K562 (cell line): ENCODE data around the gene PRPF39. TPM values are rescaled to one million over a fixed set of nuclear protein-coding genes. Genes with fewer than 3 reads are reported as not detected.

ENCODE experiments used
- ARID4B ChIP-seq: sonication (generic); formaldehyde crosslinking; IDR thresholded peaks from 2 replicates; pipeline ENCODE4 v1.8.0; 2022; ENCODE audit warnings: mild to moderate bottlenecking, missing genetic modification reagents
- ATF1 ChIP-seq, 2 experiments: fragments of 450-650 bp in 1 of 2; IDR thresholded peaks; 2 replicates each; pipeline ENCODE4 v1.6.1; 2016; ENCODE audit warnings: missing compliant biosample characterization in 1 of 2, missing genetic modification characterization in 1 of 2
- EP400 ChIP-seq: fragments of 450-650 bp; IDR thresholded peaks from 2 replicates; pipeline ENCODE4 v1.6.1; 2017; ENCODE audit warnings: antibody characterized with exemption, mild to moderate bottlenecking, moderate library complexity
- GTF3C2 ChIP-seq: IDR thresholded peaks from 3 replicates; pipeline ENCODE4 v1.6.1; 2011; ENCODE audit warnings: borderline replicate concordance, mild to moderate bottlenecking, moderate library complexity; ENCODE audit not compliant: insufficient read length; ENCODE audit errors: extremely low read depth
- RCOR1 ChIP-seq, 2 experiments: IDR thresholded peaks; 2 replicates each; pipeline ENCODE4 v1.6.1; 2012; ENCODE audit warnings: low read depth in 2 of 2, low read length in 2 of 2, borderline replicate concordance in 1 of 2, improper control_type of control experiment in 1 of 2
- XRCC5 ChIP-seq: fragments of 200-400 bp; formaldehyde crosslinking; IDR thresholded peaks from 2 replicates; pipeline ENCODE4 v1.6.1; 2017; ENCODE audit warnings: low read depth, mild to moderate bottlenecking, low read length
- ZBTB40 ChIP-seq, 2 experiments: fragments of 450-650 bp in 1 of 2; sonication (generic) in 1 of 2; formaldehyde crosslinking in 1 of 2; IDR thresholded peaks; 2 replicates each; pipeline versions ENCODE4 v1.7.1 to v1.9.0; 2016 to 2022; ENCODE audit warnings: inconsistent platforms in 1 of 2, mild to moderate bottlenecking in 1 of 2, missing genetic modification reagents in 1 of 2
- ZSCAN32 ChIP-seq: fragments of 450-650 bp; formaldehyde crosslinking; IDR thresholded peaks from 2 replicates; pipeline ENCODE4 v1.4.0; 2020; ENCODE audit warnings: mild to moderate bottlenecking, moderate library complexity
- polyA plus RNA-seq, 8 experiments: library from polyadenylated mRNA; depleted of rRNA in 4 of 8; stranded (reverse) in 5 of 8; unstranded in 3 of 8; fragments of >200 nt; fragmentation: Nextera tagmentation in 2 of 8; fragmentation: Illumina TruSeq in 1 of 8; extraction: Ambion mirVana in 2 of 8; extraction: Trizol in 1 of 8; gene quantifications; 2 replicates each; pipeline versions ENCODE4 v1.2.1 to v1.2.3, GENCODE V29; 2011 to 2014; ENCODE audit warnings: inconsistent platforms in 1 of 8, missing spikeins in 1 of 8
- total RNA-seq, 7 experiments: library from RNA; depleted of rRNA in 6 of 7; stranded (reverse); fragments of >200 nt in 6 of 7; fragmentation: Illumina TruSeq in 2 of 7; extraction: Trizol in 2 of 7; gene quantifications; 2 replicates each; pipeline versions ENCODE4 v1.2.1 to v1.2.3, GENCODE V29; 2011 to 2021; ENCODE audit warnings: low replicate concordance in 1 of 7

PRPF39 gene
- total and polyA plus RNA-seq, 9 of the 15 experiments (the other 6 are each of a cell fraction or from before 2014, with no cell fraction given) = 13.3 to 50.4 (median 24.8) TPM

- TF ChIP-seq ZBTB40 (IDR thresholded peaks at IDR 0.05) (peak; percentile 98), ZBTB40 (CRISPR knock-in tag; IDR thresholded peaks at IDR 0.05) (no peak), XRCC5 (0 out of 2 replicates have a peak, but pooled peaks have one; percentile 16), GTF3C2 (no peak), ZSCAN32 (CRISPR knock-in tag) (no peak), RCOR1 (IDR thresholded peaks at IDR 0.05; ENCODE audit: borderline replicate concordance in 1 of 2, low read depth in 2 of 2, low read length in 2 of 2) (peak in 1 of 2 experiments; percentile 10; a peak in 1 of 4 replicates), ARID4B (CRISPR knock-in tag) (peak; percentile 62; the same call in 1 of the 2 replicates), ATF1 (CRISPR knock-in tag; IDR thresholded peaks at IDR 0.05) (no peak), ATF1 (tag; IDR thresholded peaks at IDR 0.05) (peak; percentile 70), EP400 (0 out of 2 replicates have a peak, but pooled peaks have one; percentile 55)
These were observed 51.9 kb downstream of the PRPF39 start, which contains the start of gene FANCM (continued) for GRCh38 chr14:45135659-45136395.
